Gastroesophageal sphincter (tissue), 3 donors: Measurements from ENCODE around the gene AIG1.

ENCODE experiments used
- CTCF ChIP-seq, 4 experiments: fragments of 200-600 bp in 2 of 4; fragments of 450-650 bp in 2 of 4; sonication (generic) in 1 of 4; IDR thresholded peaks; one replicate each; pipeline ENCODE4 v1.5.1; 2017 to 2019; ENCODE audit warnings: antibody characterized with exemption in 4 of 4, mild to moderate bottlenecking in 2 of 4, moderate library complexity in 2 of 4
- POLR2AphosphoS5 ChIP-seq: sonication (generic); formaldehyde crosslinking; IDR thresholded peaks from one replicate; pipeline ENCODE4 v1.6.1; 2017; ENCODE audit warnings: antibody characterized with exemption

GRCh38 chr6:143248359-143248758 lies 187.7 kb downstream of the AIG1 start:
- TF ChIP-seq CTCF (IDR thresholded peaks at IDR 0.05) (no peak), POLR2AphosphoS5 (no peak)
